HCT116 (cell line): ENCODE results near the gene BDNF. TPM values are rescaled to one million over a fixed set of nuclear protein-coding genes. Genes with fewer than 3 reads are reported as not detected.

Experiments
- ATAC-seq: fragments of 200-7000 bp; cut with Tn5 transposase; 2 replicates; pipeline ENCODE4 v1.9.1; 2020; ENCODE audit warnings: mild to moderate bottlenecking, moderate library complexity
- BruUV-seq: library from RNA; stranded (reverse); fragments of 400-500 nt; replicated peaks from 2 replicates; lab custom pipeline; 2021; lab: Mats Ljungman, UMichigan
- CTCF ChIA-PET: fragments of 300-600 bp; sonication (Branson Sonifier 250); formaldehyde crosslinking; loops from one replicate; lab custom pipeline; 2021; ENCODE audit warnings: antibody characterized with exemption; lab: Charles Lee
- POLR2A ChIA-PET: fragments of 300-600, 350-600 bp; sonication (Branson Sonifier 250); formaldehyde crosslinking; loops from one replicate; lab custom pipeline; 2021; ENCODE audit warnings: antibody characterized with exemption; lab: Charles Lee
- RAD21 ChIA-PET, 2 experiments: fragments of 300-600 bp; sonication (Branson Sonifier 250); formaldehyde crosslinking; loops; one replicate each; lab custom pipeline; 2023; ENCODE audit warnings: low total read pairs in 2 of 2; ENCODE audit not compliant: uncharacterized antibody in 2 of 2, unreplicated experiment in 2 of 2, low non-redundant PET in 1 of 2; lab: Charles Lee
- DNase-seq: peaks from one replicate; pipeline ENCODE4 v3.0.0-alpha.2; 2010; ENCODE audit warnings: low read depth, low spot score
- H2AFZ ChIP-seq: fragments of 200-600 bp; shearing (Covaris generic), sonication (generic); 2 replicates; pipeline ENCODE4 v1.6.1; 2017; ENCODE audit warnings: low read depth, mixed run types, mixed read lengths, antibody characterized with exemption, low read length; ENCODE audit not compliant: poor library complexity, severe bottlenecking
- H3K27ac ChIP-seq: 2 replicates; pipeline ENCODE4 v1.5.1; 2012; ENCODE audit warnings: low read depth, low read length
- H3K27me3 ChIP-seq: fragments of 200-600 bp; sonication (generic); 2 replicates; pipeline ENCODE4 v1.6.1; 2016; ENCODE audit warnings: mixed run types, low read length, mixed read lengths; ENCODE audit not compliant: insufficient read depth
- H3K36me3 ChIP-seq, 2 experiments: fragments of 200-500 bp in 1 of 2; fragments of 200-600 bp in 1 of 2; sonication (Bioruptor generic) in 1 of 2; sonication (generic) in 1 of 2; 2 replicates each; pipeline versions ENCODE4 v1.5.1 to v1.6.1; 2014 to 2016; ENCODE audit warnings: low read length in 2 of 2, inconsistent platforms in 1 of 2, mixed read lengths in 1 of 2, mixed run types in 1 of 2; ENCODE audit not compliant: insufficient read depth in 2 of 2, control insufficient read depth in 1 of 2
- H3K4me1 ChIP-seq, 2 experiments: fragments of 200-600 bp in 1 of 2; sonication (generic) in 1 of 2; 2 replicates each; pipeline versions ENCODE4 v1.5.1 to v1.6.1; 2012 to 2017; ENCODE audit warnings: low read length in 2 of 2, inconsistent platforms in 1 of 2, mild to moderate bottlenecking in 1 of 2, mixed read lengths in 1 of 2, mixed run types in 1 of 2, moderate library complexity in 1 of 2; ENCODE audit not compliant: insufficient read depth in 2 of 2, control insufficient read depth in 1 of 2
- H3K4me2 ChIP-seq: fragments of 200-600 bp; sonication (generic); 2 replicates; pipeline ENCODE4 v1.6.1; 2017; ENCODE audit warnings: mixed run types, low read length, mixed read lengths
- H3K4me3 ChIP-seq, 2 experiments: fragments of 200-600 bp in 1 of 2; sonication (generic) in 1 of 2; replicated peaks in 1 of 2; 2 replicates each; pipeline ENCODE4 v1.5.1; 2011 to 2016; ENCODE audit warnings: low read length in 2 of 2, control low read depth in 1 of 2, low read depth in 1 of 2, mild to moderate bottlenecking in 1 of 2, mixed read lengths in 1 of 2, mixed run types in 1 of 2
- H3K79me2 ChIP-seq: fragments of 200-600 bp; sonication (generic); 2 replicates; pipeline ENCODE4 v1.6.1; 2017; ENCODE audit warnings: mild to moderate bottlenecking, mixed run types, low read length, moderate library complexity, mixed read lengths; ENCODE audit not compliant: insufficient read depth
- H3K9ac ChIP-seq: fragments of 200-600 bp; sonication (generic); 2 replicates; pipeline ENCODE4 v1.6.1; 2016; ENCODE audit warnings: low read length, mixed read lengths
- H3K9me2 ChIP-seq: fragments of 200-600 bp; sonication (generic), shearing (Covaris generic); 2 replicates; pipeline ENCODE4 v1.6.1; 2017; ENCODE audit warnings: mixed run types, mild to moderate bottlenecking, moderate library complexity; ENCODE audit not compliant: insufficient read depth
- H3K9me3 ChIP-seq, 2 experiments: fragments of 200-500 bp in 1 of 2; fragments of 200-600 bp in 1 of 2; sonication (Bioruptor generic) in 1 of 2; sonication (generic) in 1 of 2; 2 replicates each; pipeline ENCODE4 v1.6.1; 2014 to 2017; ENCODE audit warnings: low read length in 2 of 2, mixed read lengths in 2 of 2, inconsistent platforms in 1 of 2, low read depth in 1 of 2, mild to moderate bottlenecking in 1 of 2, mixed run types in 1 of 2, moderate library complexity in 1 of 2; ENCODE audit not compliant: control insufficient read depth in 1 of 2, insufficient read depth in 1 of 2
- H4K20me1 ChIP-seq: fragments of 200-600 bp; sonication (generic), shearing (Covaris generic); 2 replicates; pipeline ENCODE4 v1.6.1; 2017; ENCODE audit warnings: mixed run types, mild to moderate bottlenecking, moderate library complexity; ENCODE audit not compliant: insufficient read depth
- CEBPB ChIP-seq: IDR thresholded peaks from 2 replicates; pipeline ENCODE4 v1.6.1; 2012; ENCODE audit warnings: low read depth
- CTCF ChIP-seq, 3 experiments: fragments of 200-600 bp in 1 of 3; sonication (generic) in 1 of 3; IDR thresholded peaks in 2 of 3; conservative IDR thresholded peaks in 1 of 3; 2 replicates each; pipeline ENCODE4 v1.5.1; 2012 to 2017; ENCODE audit warnings: low read depth in 2 of 3, low read length in 2 of 3, antibody characterized with exemption in 1 of 3, borderline replicate concordance in 1 of 3, control low read depth in 1 of 3, mild to moderate bottlenecking in 1 of 3, mixed read lengths in 1 of 3, mixed run types in 1 of 3, moderate library complexity in 1 of 3; ENCODE audit not compliant: insufficient read depth in 1 of 3
- EGR1 ChIP-seq: IDR thresholded peaks from 2 replicates; pipeline ENCODE4 v1.6.1; 2012; ENCODE audit warnings: low read depth
- ELF1 ChIP-seq: IDR thresholded peaks from 2 replicates; pipeline ENCODE4 v1.6.1; 2012; ENCODE audit warnings: low read depth, borderline replicate concordance
- EZH2 ChIP-seq: fragments of 200-600 bp; sonication (generic); IDR thresholded peaks from 2 replicates; pipeline ENCODE4 v1.6.1; 2017; ENCODE audit warnings: antibody characterized with exemption, mixed run types
- MAX ChIP-seq: IDR thresholded peaks from 2 replicates; pipeline ENCODE4 v1.6.1; 2012
- POLR2A ChIP-seq: IDR thresholded peaks from 2 replicates; pipeline ENCODE4 v1.7.0; 2011; ENCODE audit warnings: borderline replicate concordance; ENCODE audit not compliant: insufficient read depth, insufficient read length; ENCODE audit errors: extremely low read depth
- SIN3A ChIP-seq: IDR thresholded peaks from 2 replicates; pipeline ENCODE4 v1.6.1; 2012; ENCODE audit warnings: low read depth
- intact Hi-C: fragments of 100-400 bp; cut with micrococcal nuclease; formaldehyde crosslinking; loops from 2 replicates; pipeline ENCODE4 v1.10.0; 2022
- total RNA-seq: library from RNA; stranded (reverse); gene quantifications from one replicate; pipeline ENCODE4 v1.2.1, GENCODE V29; 2021; ENCODE audit not compliant: unreplicated experiment
- TF ChIP-seq, protein P1 (sequence below): IDR thresholded peaks from 2 replicates; pipeline ENCODE4 v1.6.1; 2011; ENCODE audit warnings: mild to moderate bottlenecking, low read length, moderate library complexity; ENCODE audit not compliant: insufficient replicate concordance; ENCODE audit errors: extremely low read depth

The BDNF gene
- total RNA-seq, 1 experiment from 2014 or later = 22.0 TPM

DNA sequence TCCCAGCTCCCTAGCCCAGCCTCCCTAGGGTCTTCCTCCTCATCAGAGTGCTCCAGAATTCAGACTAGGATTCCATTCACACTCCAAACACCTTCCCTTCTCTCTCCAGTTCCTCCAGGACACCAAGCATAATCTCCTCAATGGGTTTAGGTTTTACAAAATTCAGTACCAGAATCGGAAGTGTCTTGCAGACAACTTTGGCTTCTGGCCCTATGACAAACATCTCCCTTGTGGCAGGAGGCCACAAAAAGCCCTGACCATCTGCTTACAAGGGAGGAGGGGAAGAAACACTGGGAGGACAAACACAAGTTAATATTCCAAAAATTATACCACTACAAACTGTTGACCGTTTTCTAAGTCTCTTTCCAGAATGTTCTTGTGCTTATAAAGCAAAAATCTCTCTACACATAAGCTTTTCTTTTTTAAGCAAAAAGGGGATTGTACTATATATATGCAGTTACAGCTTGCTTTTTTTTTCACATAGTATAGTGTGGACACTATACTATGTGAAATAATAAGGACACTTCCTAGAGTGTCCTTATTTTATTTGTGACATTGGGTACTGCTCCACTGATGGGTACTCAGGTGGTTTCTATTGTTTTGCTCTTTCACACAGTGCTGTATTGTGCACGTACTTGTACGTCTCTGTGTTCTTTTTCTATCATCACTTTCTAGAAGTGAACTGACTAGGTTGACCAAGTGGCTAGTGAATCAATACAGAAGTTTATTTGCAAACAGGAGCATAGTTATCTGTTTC, 78.7 kb downstream of the BDNF start:
- H2AFZ ChIP-seq = no peak overlapping the region
- H3K27ac ChIP-seq = no peak overlapping the region
- ChIA-PET POLR2A (no interaction called here), RAD21 (no interaction called here), CTCF (no interaction called here)
- H3K27me3 ChIP-seq = no peaks in the 10 kb centered on the region
- no peaks in the 10 kb centered on the region for H4K20me1 ChIP-seq
- no peak for TF ChIP-seq EGR1
- no peak for TF ChIP-seq MAX
- TF ChIP-seq, protein P1, sequence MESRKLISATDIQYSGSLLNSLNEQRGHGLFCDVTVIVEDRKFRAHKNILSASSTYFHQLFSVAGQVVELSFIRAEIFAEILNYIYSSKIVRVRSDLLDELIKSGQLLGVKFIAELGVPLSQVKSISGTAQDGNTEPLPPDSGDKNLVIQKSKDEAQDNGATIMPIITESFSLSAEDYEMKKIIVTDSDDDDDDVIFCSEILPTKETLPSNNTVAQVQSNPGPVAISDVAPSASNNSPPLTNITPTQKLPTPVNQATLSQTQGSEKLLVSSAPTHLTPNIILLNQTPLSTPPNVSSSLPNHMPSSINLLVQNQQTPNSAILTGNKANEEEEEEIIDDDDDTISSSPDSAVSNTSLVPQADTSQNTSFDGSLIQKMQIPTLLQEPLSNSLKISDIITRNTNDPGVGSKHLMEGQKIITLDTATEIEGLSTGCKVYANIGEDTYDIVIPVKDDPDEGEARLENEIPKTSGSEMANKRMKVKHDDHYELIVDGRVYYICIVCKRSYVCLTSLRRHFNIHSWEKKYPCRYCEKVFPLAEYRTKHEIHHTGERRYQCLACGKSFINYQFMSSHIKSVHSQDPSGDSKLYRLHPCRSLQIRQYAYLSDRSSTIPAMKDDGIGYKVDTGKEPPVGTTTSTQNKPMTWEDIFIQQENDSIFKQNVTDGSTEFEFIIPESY = no peak
- TF ChIP-seq SIN3A = no peak
- no peak for TF ChIP-seq CEBPB
- no peak for TF ChIP-seq POLR2A
- TF ChIP-seq ELF1 = no peak
- TF ChIP-seq CTCF (IDR thresholded peaks at IDR 0.05 in 2 of 3, conservative IDR thresholded peaks at IDR 0.05 in 1 of 3; ENCODE audit: borderline replicate concordance in 1 of 3, insufficient read depth in 1 of 3, low read depth in 2 of 3, low read length in 2 of 3) = no peak
- TF ChIP-seq EZH2 = no peak
- intact Hi-C loops = no loop called here
- DNase-seq = no peak
- no peak for ATAC-seq
- H3K36me3 ChIP-seq = no peaks in the 10 kb centered on the region
- no peaks in the 10 kb centered on the region for H3K9me2 ChIP-seq
- H3K4me3 ChIP-seq = no peak overlapping the region
- no peaks in the 10 kb centered on the region for H3K79me2 ChIP-seq
- no peak overlapping the region for H3K4me2 ChIP-seq
- no peak overlapping the region for H3K9ac ChIP-seq
- BruUV-seq = no TSS peak
- H3K9me3 ChIP-seq = no peaks in the 10 kb centered on the region
- peaks cover 0 to 6% of the 10 kb centered on the region in 2 experiments; a peak in 1 of 4 replicates for H3K4me1 ChIP-seq
